ENCODE measurements around the gene DLGAP1. TPM values are rescaled to one million over a fixed set of nuclear protein-coding genes. Genes with fewer than 3 reads are reported as not detected.

The DLGAP1 gene
- total and polyA plus RNA-seq, 2 of the 13 experiments (the other 11 are each of a cell fraction or from before 2014, with no cell fraction given) = 0.01 TPM; not detected in 1

DNA sequence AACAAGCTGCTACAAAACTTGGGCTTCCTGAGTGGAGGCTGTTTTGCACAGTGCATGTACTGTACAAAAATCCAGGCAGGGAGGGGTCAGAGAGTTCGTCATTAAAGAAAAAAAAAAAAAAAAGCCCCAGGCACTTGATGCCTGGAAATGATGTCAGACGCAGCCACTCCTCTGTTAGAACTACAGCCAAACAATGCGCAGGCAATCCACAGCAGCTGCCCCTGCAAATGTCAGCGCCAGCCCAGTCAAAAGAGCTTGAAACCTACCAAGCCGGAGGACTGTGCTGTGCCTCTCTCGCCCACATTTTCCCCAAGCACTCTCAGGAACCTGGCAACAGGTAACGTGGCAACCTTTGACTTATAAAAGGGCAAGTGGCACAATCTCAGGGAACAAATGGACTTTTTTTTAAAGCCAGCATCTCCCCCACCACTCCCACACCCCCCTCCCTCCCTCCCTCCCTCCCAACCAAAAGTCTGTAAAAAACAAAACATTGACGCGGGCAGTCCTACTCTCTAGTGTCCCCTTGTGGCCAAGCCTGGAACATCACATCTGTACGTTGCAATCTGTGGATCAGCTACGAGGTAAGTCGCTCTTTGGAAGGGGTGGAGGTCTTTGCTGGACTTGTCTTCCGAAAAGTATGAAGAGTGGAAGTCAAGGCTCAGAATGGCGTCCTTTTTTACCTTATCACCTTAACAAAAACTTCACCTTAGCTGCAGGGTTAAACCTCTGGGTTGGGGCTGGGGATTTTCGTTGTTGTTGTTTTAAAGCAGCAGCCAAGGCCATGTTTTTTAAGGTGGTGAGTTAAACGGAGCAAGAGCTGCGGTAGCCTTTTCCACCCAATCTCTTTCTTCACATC, 861.0 kb downstream of the DLGAP1 start (continued):
- TF ChIP-seq, protein P1, sequence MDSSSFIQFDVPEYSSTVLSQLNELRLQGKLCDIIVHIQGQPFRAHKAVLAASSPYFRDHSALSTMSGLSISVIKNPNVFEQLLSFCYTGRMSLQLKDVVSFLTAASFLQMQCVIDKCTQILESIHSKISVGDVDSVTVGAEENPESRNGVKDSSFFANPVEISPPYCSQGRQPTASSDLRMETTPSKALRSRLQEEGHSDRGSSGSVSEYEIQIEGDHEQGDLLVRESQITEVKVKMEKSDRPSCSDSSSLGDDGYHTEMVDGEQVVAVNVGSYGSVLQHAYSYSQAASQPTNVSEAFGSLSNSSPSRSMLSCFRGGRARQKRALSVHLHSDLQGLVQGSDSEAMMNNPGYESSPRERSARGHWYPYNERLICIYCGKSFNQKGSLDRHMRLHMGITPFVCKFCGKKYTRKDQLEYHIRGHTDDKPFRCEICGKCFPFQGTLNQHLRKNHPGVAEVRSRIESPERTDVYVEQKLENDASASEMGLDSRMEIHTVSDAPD (CRISPR knock-in tag; IDR thresholded peaks at IDR 0.05) = no peak
- TF ChIP-seq ZNF274 (CRISPR knock-in tag; IDR thresholded peaks at IDR 0.05) = no peak
- no peak for TF ChIP-seq FIP1L1 (IDR thresholded peaks at IDR 0.05; ENCODE audit: borderline replicate concordance, insufficient read depth, low read depth, low read length)
- TF ChIP-seq ZC3H4 (CRISPR knock-in tag; IDR thresholded peaks at IDR 0.05; ENCODE audit: borderline replicate concordance) = peak; percentile 95
- TF ChIP-seq ZZZ3 (CRISPR knock-in tag; IDR thresholded peaks at IDR 0.05; ENCODE audit: borderline replicate concordance) = no peak
- no peak for TF ChIP-seq ZFP90 (CRISPR knock-in tag; IDR thresholded peaks at IDR 0.05; ENCODE audit: borderline replicate concordance)
- TF ChIP-seq ZNF562 (CRISPR knock-in tag; IDR thresholded peaks at IDR 0.05; ENCODE audit: borderline replicate concordance) = no peak
- no peak; the same call in 1 of the 2 replicates for TF ChIP-seq SSRP1 (CRISPR knock-in tag; IDR thresholded peaks at IDR 0.05)
- TF ChIP-seq, protein P2, sequence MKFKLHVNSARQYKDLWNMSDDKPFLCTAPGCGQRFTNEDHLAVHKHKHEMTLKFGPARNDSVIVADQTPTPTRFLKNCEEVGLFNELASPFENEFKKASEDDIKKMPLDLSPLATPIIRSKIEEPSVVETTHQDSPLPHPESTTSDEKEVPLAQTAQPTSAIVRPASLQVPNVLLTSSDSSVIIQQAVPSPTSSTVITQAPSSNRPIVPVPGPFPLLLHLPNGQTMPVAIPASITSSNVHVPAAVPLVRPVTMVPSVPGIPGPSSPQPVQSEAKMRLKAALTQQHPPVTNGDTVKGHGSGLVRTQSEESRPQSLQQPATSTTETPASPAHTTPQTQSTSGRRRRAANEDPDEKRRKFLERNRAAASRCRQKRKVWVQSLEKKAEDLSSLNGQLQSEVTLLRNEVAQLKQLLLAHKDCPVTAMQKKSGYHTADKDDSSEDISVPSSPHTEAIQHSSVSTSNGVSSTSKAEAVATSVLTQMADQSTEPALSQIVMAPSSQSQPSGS (CRISPR knock-in tag; IDR thresholded peaks at IDR 0.05) = 0 out of 2 replicates have a peak, but pooled peaks have one; percentile 33
- TF ChIP-seq, protein P3, sequence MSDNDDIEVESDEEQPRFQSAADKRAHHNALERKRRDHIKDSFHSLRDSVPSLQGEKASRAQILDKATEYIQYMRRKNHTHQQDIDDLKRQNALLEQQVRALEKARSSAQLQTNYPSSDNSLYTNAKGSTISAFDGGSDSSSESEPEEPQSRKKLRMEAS (IDR thresholded peaks at IDR 0.05) = peak; percentile 47; the same call in 1 of the 2 replicates
- TF ChIP-seq ZNF737 (CRISPR knock-in tag; IDR thresholded peaks at IDR 0.05; ENCODE audit: borderline replicate concordance) = no peak
- TF ChIP-seq ZNF264 (CRISPR knock-in tag; IDR thresholded peaks at IDR 0.05) = peak; percentile 57
- TF ChIP-seq TCF12 (IDR thresholded peaks at IDR 0.05) = no peak
- TF ChIP-seq TCF12 (CRISPR knock-in tag; IDR thresholded peaks at IDR 0.05) = no peak
- TF ChIP-seq RBM39 (IDR thresholded peaks at IDR 0.05; ENCODE audit: low read depth, low read length, poor library complexity, severe bottlenecking) = peak; percentile 54
- no peak for TF ChIP-seq SALL2 (CRISPR knock-in tag; IDR thresholded peaks at IDR 0.05)
- no peak for TF ChIP-seq ZNF839 (CRISPR knock-in tag; IDR thresholded peaks at IDR 0.05; ENCODE audit: borderline replicate concordance)
- TF ChIP-seq, protein P4, sequence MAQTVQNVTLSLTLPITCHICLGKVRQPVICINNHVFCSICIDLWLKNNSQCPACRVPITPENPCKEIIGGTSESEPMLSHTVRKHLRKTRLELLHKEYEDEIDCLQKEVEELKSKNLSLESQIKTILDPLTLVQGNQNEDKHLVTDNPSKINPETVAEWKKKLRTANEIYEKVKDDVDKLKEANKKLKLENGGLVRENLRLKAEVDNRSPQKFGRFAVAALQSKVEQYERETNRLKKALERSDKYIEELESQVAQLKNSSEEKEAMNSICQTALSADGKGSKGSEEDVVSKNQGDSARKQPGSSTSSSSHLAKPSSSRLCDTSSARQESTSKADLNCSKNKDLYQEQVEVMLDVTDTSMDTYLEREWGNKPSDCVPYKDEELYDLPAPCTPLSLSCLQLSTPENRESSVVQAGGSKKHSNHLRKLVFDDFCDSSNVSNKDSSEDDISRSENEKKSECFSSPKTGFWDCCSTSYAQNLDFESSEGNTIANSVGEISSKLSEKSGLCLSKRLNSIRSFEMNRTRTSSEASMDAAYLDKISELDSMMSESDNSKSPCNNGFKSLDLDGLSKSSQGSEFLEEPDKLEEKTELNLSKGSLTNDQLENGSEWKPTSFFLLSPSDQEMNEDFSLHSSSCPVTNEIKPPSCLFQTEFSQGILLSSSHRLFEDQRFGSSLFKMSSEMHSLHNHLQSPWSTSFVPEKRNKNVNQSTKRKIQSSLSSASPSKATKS (CRISPR knock-in tag; IDR thresholded peaks at IDR 0.05) = 0 out of 2 replicates have a peak, but pooled peaks have one; percentile 74
- no peak for TF ChIP-seq SRF (IDR thresholded peaks at IDR 0.05; ENCODE audit: low read depth, low read length)
- TF ChIP-seq, protein P5, sequence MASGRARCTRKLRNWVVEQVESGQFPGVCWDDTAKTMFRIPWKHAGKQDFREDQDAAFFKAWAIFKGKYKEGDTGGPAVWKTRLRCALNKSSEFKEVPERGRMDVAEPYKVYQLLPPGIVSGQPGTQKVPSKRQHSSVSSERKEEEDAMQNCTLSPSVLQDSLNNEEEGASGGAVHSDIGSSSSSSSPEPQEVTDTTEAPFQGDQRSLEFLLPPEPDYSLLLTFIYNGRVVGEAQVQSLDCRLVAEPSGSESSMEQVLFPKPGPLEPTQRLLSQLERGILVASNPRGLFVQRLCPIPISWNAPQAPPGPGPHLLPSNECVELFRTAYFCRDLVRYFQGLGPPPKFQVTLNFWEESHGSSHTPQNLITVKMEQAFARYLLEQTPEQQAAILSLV (CRISPR knock-in tag; IDR thresholded peaks at IDR 0.05; ENCODE audit: borderline replicate concordance) = no peak
- no peak for TF ChIP-seq ZFP36L1 (CRISPR knock-in tag; IDR thresholded peaks at IDR 0.05)
- TF ChIP-seq ZNF143 (CRISPR knock-in tag; IDR thresholded peaks at IDR 0.05) = no peak
- TF ChIP-seq NCOA1 (CRISPR knock-in tag; IDR thresholded peaks at IDR 0.05) = no peak
- TF ChIP-seq ZSCAN20 (CRISPR knock-in tag; IDR thresholded peaks at IDR 0.05; ENCODE audit: borderline replicate concordance) = no peak

Measured in HepG2 (cell line).